ENCODE measurements around the gene NUP62. TPM values are rescaled to one million over a fixed set of nuclear protein-coding genes. Genes with fewer than 3 reads are reported as not detected.
"Not testable (repeated sequence)": the region's sequence is repeated elsewhere in the genome, so short reads cannot be mapped to it uniquely, and the experiment has no call there.

NUP62 gene
- total RNA-seq, 1 donor from 2014 or later = 38.8 TPM

GRCh38 chr19:49925486-49925885 is 3.8 kb downstream of the NUP62 start:
- DNase-seq (ENCODE audit: low spot score in 2 of 2) = no peak
- no peak for TF ChIP-seq CTCF (IDR thresholded peaks at IDR 0.05)
- Histone ChIP-seq H3K4me3 (no peak overlapping the region), H3K9me3 (no peaks in the 10 kb centered on the region), H3K4me1 (peaks cover 3 to 13% of the 10 kb centered on the region in 2 donors), H3K36me3 (peaks cover 15 to 49% of the 10 kb centered on the region in 2 donors), H3K27me3 (no peaks in the 10 kb centered on the region), H3K27ac (no peak overlapping the region)
- intact Hi-C loops (cut with DNase I) = no loop called here

- intact Hi-C loops (cut with DNase I); DNase-seq (ENCODE audit: low spot score in 2 of 2); H3K27ac ChIP-seq; H3K9me3 ChIP-seq; H3K4me3 ChIP-seq; H3K27me3 ChIP-seq: not testable (repeated sequence)
- peaks cover 15 to 49% of the 10 kb centered on the region in 2 donors for H3K36me3 ChIP-seq
- H3K4me1 ChIP-seq = peaks cover 3 to 13% of the 10 kb centered on the region in 2 donors
Measured at GRCh38 chr19:49924881-49925210, 4.5 kb downstream of the NUP62 start.

GRCh38 chr19:49924004-49924880 is 5.1 kb downstream of the NUP62 start:
- Histone ChIP-seq H3K27ac (no peak overlapping the region), H3K4me3 (no peak overlapping the region), H3K9me3 (no peaks in the 10 kb centered on the region), H3K27me3 (no peaks in the 10 kb centered on the region), H3K4me1 (peaks cover 3 to 13% of the 10 kb centered on the region in 2 donors), H3K36me3 (peaks cover 15 to 49% of the 10 kb centered on the region in 2 donors)
- intact Hi-C loops (cut with DNase I) = no loop called here
- no peak for TF ChIP-seq CTCF (IDR thresholded peaks at IDR 0.05)
- no peak for DNase-seq (ENCODE audit: low spot score in 2 of 2)

- Histone ChIP-seq H3K27ac (no peak overlapping the region), H3K36me3 (peaks cover 15 to 52% of the 10 kb centered on the region in 2 donors), H3K9me3 (no peaks in the 10 kb centered on the region), H3K4me3 (no peak overlapping the region), H3K4me1 (peaks cover 3 to 13% of the 10 kb centered on the region in 2 donors), H3K27me3 (no peaks in the 10 kb centered on the region)
- TF ChIP-seq CTCF (IDR thresholded peaks at IDR 0.05) = no peak
- intact Hi-C loops (cut with DNase I) = no loop called here
- no peak for DNase-seq (ENCODE audit: low spot score in 2 of 2)
Measured at GRCh38 chr19:49923055-49924003, 6.0 kb downstream of the NUP62 start.

DNA sequence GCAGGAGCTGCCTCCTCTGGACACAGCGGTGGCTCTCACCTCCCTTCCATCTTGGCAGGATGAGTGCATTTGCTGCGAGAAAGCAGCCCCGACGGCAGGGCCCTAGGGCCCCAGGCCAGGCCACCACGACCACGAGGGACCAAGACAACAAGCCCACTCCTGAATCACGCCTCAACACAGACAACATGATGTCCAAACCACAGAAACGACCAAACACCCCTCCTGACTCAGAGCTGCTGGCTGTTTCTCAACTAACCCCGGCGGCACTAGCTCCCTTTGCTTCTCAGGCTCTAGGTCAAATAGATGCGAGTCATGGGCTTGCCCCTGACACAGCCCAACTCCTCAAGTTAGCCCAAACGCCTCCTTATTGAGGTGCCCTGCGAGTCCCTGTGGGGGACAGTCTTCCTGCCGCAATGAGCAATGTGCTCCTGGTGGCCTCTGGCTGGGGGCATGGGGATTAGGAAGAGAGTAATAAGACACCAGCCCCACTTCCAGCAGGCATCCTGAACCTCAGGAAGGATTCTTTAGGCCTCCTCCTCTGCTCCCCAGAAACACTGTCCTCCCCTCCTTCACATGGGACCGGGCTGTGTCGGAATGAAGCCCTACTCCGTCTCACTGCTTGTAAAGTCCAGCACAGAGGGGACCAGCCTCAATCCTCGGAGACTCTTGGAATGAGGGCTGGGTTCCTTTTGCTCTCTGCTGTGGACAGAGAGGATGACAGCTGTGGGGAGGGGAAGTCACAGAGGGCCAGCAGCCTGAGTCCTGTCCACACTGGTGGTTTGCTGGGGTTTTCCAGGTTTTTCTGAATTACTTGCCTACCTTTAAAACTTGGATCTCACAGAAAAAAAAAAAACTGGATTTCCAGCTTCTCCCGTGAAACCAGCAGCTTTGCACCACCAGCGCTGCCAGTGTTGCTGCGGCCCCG is 7.2 kb downstream of the NUP62 start:
- TF ChIP-seq CTCF (IDR thresholded peaks at IDR 0.05) = no peak
- Histone ChIP-seq H3K4me1 (peaks cover 0 to 2% of the 10 kb centered on the region in 2 donors), H3K27ac (no peak overlapping the region), H3K36me3 (peaks cover 16 to 58% of the 10 kb centered on the region in 2 donors), H3K27me3 (no peaks in the 10 kb centered on the region), H3K4me3 (no peak overlapping the region), H3K9me3 (no peaks in the 10 kb centered on the region)
- DNase-seq (ENCODE audit: low spot score in 2 of 2) = no peak
- intact Hi-C loops (cut with DNase I) = no loop called here
